GM12878 (cell line): ENCODE results near the gene VIT. TPM values are rescaled to one million over a fixed set of nuclear protein-coding genes. Genes with fewer than 3 reads are reported as not detected.

Experiments
- ATAC-seq: fragments of 200-7000 bp; cut with Tn5 transposase; 3 replicates; pipeline ENCODE4 v1.9.1; 2020; ENCODE audit warnings: mild to moderate bottlenecking, moderate library complexity
- BruUV-seq: library from RNA; stranded (reverse); fragments of 400-500 nt; replicated peaks from 2 replicates; lab custom pipeline; 2021; lab: Mats Ljungman, UMichigan
- CTCF ChIA-PET: fragments of 300-600 bp; sonication (Branson Sonifier 250); formaldehyde crosslinking; extraction: SDS; loops from one replicate; lab custom pipeline; 2021; ENCODE audit warnings: inconsistent platforms; lab: Yijun Ruan, JAX
- POLR2A ChIA-PET: fragments of 350-600 bp; formaldehyde crosslinking; extraction: SDS; loops from one replicate; lab custom pipeline; 2021; ENCODE audit warnings: inconsistent platforms; lab: Charles Lee
- RAD21 ChIA-PET: fragments of 300-600 bp; sonication (Branson Sonifier 250); formaldehyde crosslinking; loops from one replicate; lab custom pipeline; 2023; ENCODE audit warnings: antibody characterized with exemption; ENCODE audit not compliant: unreplicated experiment; lab: Charles Lee
- SMC1A ChIA-PET: fragments of 300-600 bp; sonication (Branson Sonifier 250); formaldehyde crosslinking; loops from one replicate; lab custom pipeline; 2023; ENCODE audit not compliant: unreplicated experiment, uncharacterized antibody; lab: Charles Lee
- DNase-seq: peaks from one replicate; pipeline ENCODE4 v3.0.0-alpha.2; 2011; ENCODE audit warnings: low read depth, low spot score
- FAIRE-seq: peaks from 3 replicates; lab custom pipeline; 2011; peaks lifted over from hg19 to GRCh38; lab: Jason Lieb, UNC
- H2AFZ ChIP-seq: 2 replicates; pipeline ENCODE4 v1.6.0; 2011; ENCODE audit warnings: low read depth, low read length, control low read depth; ENCODE audit not compliant: control insufficient read depth
- H3K27ac ChIP-seq: 2 replicates; pipeline ENCODE4 v1.5.1; 2011; ENCODE audit warnings: control low read depth; ENCODE audit not compliant: control insufficient read depth, insufficient read depth
- H3K27me3 ChIP-seq, 2 experiments: replicated peaks in 1 of 2; 2 replicates each; pipeline versions ENCODE4 v1.6.0 to v1.6.1; 2011; ENCODE audit warnings: low read length in 1 of 2; ENCODE audit not compliant: control insufficient read depth in 2 of 2, insufficient read depth in 2 of 2
- H3K36me3 ChIP-seq, 2 experiments: 2 replicates each; pipeline ENCODE4 v1.5.1; 2011; ENCODE audit warnings: low read length in 1 of 2; ENCODE audit not compliant: control insufficient read depth in 2 of 2, insufficient read depth in 2 of 2
- H3K4me1 ChIP-seq: 2 replicates; pipeline ENCODE4 v1.6.1; 2011; ENCODE audit warnings: mild to moderate bottlenecking, low read length, moderate library complexity, mixed read lengths; ENCODE audit not compliant: control insufficient read depth, insufficient read depth
- H3K4me2 ChIP-seq: 2 replicates; pipeline ENCODE4 v1.6.0; 2011; ENCODE audit warnings: control low read depth; ENCODE audit not compliant: control insufficient read depth, insufficient read depth
- H3K4me3 ChIP-seq: fragments of 200-600 bp; sonication (generic); 2 replicates; pipeline ENCODE4 v1.5.1; 2016
- H3K79me2 ChIP-seq: 2 replicates; pipeline ENCODE4 v1.6.0; 2011; ENCODE audit warnings: low read length; ENCODE audit not compliant: control insufficient read depth, insufficient read depth
- H3K9ac ChIP-seq: 2 replicates; pipeline ENCODE4 v1.8.0; 2011; ENCODE audit warnings: low read length, control low read depth, mixed read lengths; ENCODE audit not compliant: control insufficient read depth, insufficient read depth
- H3K9me3 ChIP-seq: replicated peaks from 3 replicates; pipeline ENCODE4 v1.5.1; 2011; ENCODE audit warnings: mild to moderate bottlenecking, low read length; ENCODE audit not compliant: control insufficient read depth, insufficient read depth
- H4K20me1 ChIP-seq: 2 replicates; pipeline ENCODE4 v1.6.0; 2011; ENCODE audit not compliant: control insufficient read depth, insufficient read depth
- EGR1 ChIP-seq, 2 experiments: IDR thresholded peaks; 1 replicate in 1 of 2; 2 replicates in 1 of 2; pipeline ENCODE4 v1.6.1; 2011 to 2012; ENCODE audit warnings: low read depth in 2 of 2, low read length in 2 of 2, borderline replicate concordance in 1 of 2, mild to moderate bottlenecking in 1 of 2, moderate library complexity in 1 of 2
- EZH2 ChIP-seq: IDR thresholded peaks from 2 replicates; pipeline ENCODE4 v1.6.1; 2012; ENCODE audit warnings: low read depth, mild to moderate bottlenecking, control low read depth, inconsistent platforms, low read length, borderline replicate concordance; ENCODE audit not compliant: control insufficient read depth
- FOS ChIP-seq: IDR thresholded peaks from 3 replicates; pipeline ENCODE4 v1.6.1; 2011; ENCODE audit warnings: borderline replicate concordance; ENCODE audit not compliant: insufficient read length; ENCODE audit errors: extremely low read depth
- IRF3 ChIP-seq: fragments of 450-650 bp; IDR thresholded peaks from 2 replicates; pipeline ENCODE4 v1.6.1; 2014; ENCODE audit warnings: mild to moderate bottlenecking
- MTA3 ChIP-seq: IDR thresholded peaks from 2 replicates; pipeline ENCODE4 v1.6.1; 2012; ENCODE audit warnings: low read length, inconsistent platforms, borderline replicate concordance
- PAX5 ChIP-seq: IDR thresholded peaks from 2 replicates; pipeline ENCODE4 v1.6.1; 2011; ENCODE audit warnings: low read depth, low read length, borderline replicate concordance
- RB1 ChIP-seq: fragments of 450-650 bp; formaldehyde crosslinking; IDR thresholded peaks from 2 replicates; pipeline ENCODE4 v1.6.1; 2017; ENCODE audit warnings: mild to moderate bottlenecking, borderline replicate concordance
- WGBS: methylation state at CpG from one replicate; pipeline ENCODE4 v1.1.6; 2016; ENCODE audit warnings: low lambda C conversion rate; ENCODE audit not compliant: insufficient replicate concordance, insufficient coverage; ENCODE audit errors: missing lambda C conversion rate; 5-methylcytosine and 5-hydroxymethylcytosine counted together
- in situ Hi-C: fragments of 300-500 bp; cut with MboI; formaldehyde crosslinking; loops from 9 replicates; pipeline ENCODE4 v1.14.3; 2018; ENCODE audit warnings: mixed read lengths
- intact Hi-C: fragments of 100-400 bp; cut with micrococcal nuclease; formaldehyde crosslinking; loops from one replicate; pipeline ENCODE4 v1.14.2; 2022; ENCODE audit not compliant: unreplicated experiment
- polyA plus RNA-seq, 11 experiments: library from polyadenylated mRNA; depleted of rRNA in 4 of 11; unstranded in 6 of 11; stranded (reverse) in 5 of 11; fragments of >200 nt; fragmentation: Nextera tagmentation in 4 of 11; fragmentation: Illumina TruSeq in 1 of 11; extraction: Ambion mirVana in 4 of 11; extraction: Trizol in 1 of 11; gene quantifications; 1 replicate in 1 of 11; 2 replicates in 10 of 11; pipeline versions ENCODE4 v1.2.1 to v1.2.3, GENCODE V29; 2011 to 2016; ENCODE audit warnings: inconsistent platforms in 2 of 11, missing spikeins in 2 of 11, low read depth in 1 of 11
- total RNA-seq, 4 experiments: library from RNA; depleted of rRNA in 3 of 4; stranded (reverse); fragments of >200 nt in 3 of 4; fragmentation: Illumina TruSeq in 1 of 4; extraction: Trizol in 1 of 4; gene quantifications; 2 replicates each; pipeline versions ENCODE4 v1.2.1 to v1.2.3, GENCODE V29; 2013 to 2021
- TF ChIP-seq, protein P1 (sequence below): fragments of 450-650 bp; IDR thresholded peaks from 2 replicates; pipeline ENCODE4 v1.6.1; 2017; ENCODE audit warnings: borderline replicate concordance

The VIT gene
- total and polyA plus RNA-seq, 10 of the 15 experiments (the other 5 are each of a cell fraction or from before 2014, with no cell fraction given), result 0.05 to 0.14 TPM; not detected in 8

DNA sequence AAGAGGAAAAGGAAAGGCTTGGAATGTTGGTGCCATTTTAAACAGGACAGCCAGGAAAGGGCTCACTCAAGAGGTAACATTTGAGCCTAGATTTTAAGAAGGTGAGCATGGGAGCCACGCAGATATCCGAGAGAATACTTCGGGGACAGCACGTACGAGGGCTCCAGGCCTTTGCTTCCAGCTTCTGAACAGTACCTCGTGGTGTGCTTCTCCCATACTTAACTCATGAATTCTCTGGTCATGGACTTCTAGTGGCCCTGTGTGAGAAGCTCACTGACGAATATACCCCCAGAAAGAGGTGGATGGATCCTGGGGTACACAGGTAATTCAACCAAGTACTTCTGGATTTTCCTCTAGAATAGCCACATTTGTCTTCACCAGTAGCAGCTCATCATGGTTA is 2.7 kb upstream of the VIT start:
- Histone ChIP-seq H2AFZ (no peak overlapping the region), H3K27ac (no peak overlapping the region), H3K36me3 (no peaks in the 10 kb centered on the region), H3K9ac (no peak overlapping the region), H3K4me2 (no peak overlapping the region), H3K4me3 (no peak overlapping the region), H3K79me2 (no peaks in the 10 kb centered on the region), H3K27me3 (no peaks in the 10 kb centered on the region), H3K9me3 (no peaks in the 10 kb centered on the region), H3K4me1 (no peaks in the 10 kb centered on the region), H4K20me1 (no peaks in the 10 kb centered on the region)
- ATAC-seq, result no peak
- FAIRE-seq, result no peak
- WGBS, result 37% methylated on average over 7 of the region's 7 CpGs
- ChIA-PET POLR2A (no interaction called here), RAD21 (no interaction called here), CTCF (no interaction called here), SMC1A (no interaction called here)
- intact Hi-C loops (no loop called here), in situ Hi-C loops (no loop called here)
- TF ChIP-seq PAX5, result no peak
- no peak for TF ChIP-seq EZH2
- no peak for TF ChIP-seq RB1
- no peak for TF ChIP-seq MTA3
- TF ChIP-seq FOS, result no peak
- TF ChIP-seq EGR1 (IDR thresholded peaks at IDR 0.05; ENCODE audit: borderline replicate concordance in 1 of 2, low read depth in 2 of 2, low read length in 2 of 2), result no peak
- TF ChIP-seq, protein P1, sequence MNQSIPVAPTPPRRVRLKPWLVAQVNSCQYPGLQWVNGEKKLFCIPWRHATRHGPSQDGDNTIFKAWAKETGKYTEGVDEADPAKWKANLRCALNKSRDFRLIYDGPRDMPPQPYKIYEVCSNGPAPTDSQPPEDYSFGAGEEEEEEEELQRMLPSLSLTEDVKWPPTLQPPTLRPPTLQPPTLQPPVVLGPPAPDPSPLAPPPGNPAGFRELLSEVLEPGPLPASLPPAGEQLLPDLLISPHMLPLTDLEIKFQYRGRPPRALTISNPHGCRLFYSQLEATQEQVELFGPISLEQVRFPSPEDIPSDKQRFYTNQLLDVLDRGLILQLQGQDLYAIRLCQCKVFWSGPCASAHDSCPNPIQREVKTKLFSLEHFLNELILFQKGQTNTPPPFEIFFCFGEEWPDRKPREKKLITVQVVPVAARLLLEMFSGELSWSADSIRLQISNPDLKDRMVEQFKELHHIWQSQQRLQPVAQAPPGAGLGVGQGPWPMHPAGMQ, result no peak
- no peak for TF ChIP-seq IRF3
- BruUV-seq, result no TSS peak
- DNase-seq, result no peak
